ENCODE data around the gene NMB.
"Not testable (repeated sequence)": the region's sequence is repeated elsewhere in the genome, so short reads cannot be mapped to it uniquely, and the experiment has no call there.

The NMB gene

GRCh38 chr15:84653910-84654688 lies 3.9 kb downstream of the NMB start, which contains the start of gene WDR73:
TSS of gene WDR73 (minus strand) at chr15:84654283. CDS start at chr15:84654274, 9 bp downstream.
- peak; percentile 86 for DNase-seq (ENCODE audit: insufficient read length)
- peak; percentile 93 for FAIRE-seq

GRCh38 chr15:84653584-84653909 lies 4.5 kb downstream of the NMB start:
- FAIRE-seq (no peak), DNase-seq (ENCODE audit: insufficient read length) (no peak)
- TF ChIP-seq TAF1 (IDR thresholded peaks at IDR 0.05; ENCODE audit: borderline replicate concordance, low read depth, low read length), result no peak

More at GRCh38 chr15:84653910-84654688, 3.9 kb downstream of the NMB start, which contains the start of gene WDR73:
- peak; percentile 74 for TF ChIP-seq POLR2AphosphoS5 (IDR thresholded peaks at IDR 0.05; ENCODE audit: low read depth, low read length)
- no peak for TF ChIP-seq TAF1 (IDR thresholded peaks at IDR 0.05; ENCODE audit: borderline replicate concordance, low read depth, low read length)
- TF ChIP-seq POLR2A (IDR thresholded peaks at IDR 0.05; ENCODE audit: low read depth, low read length), result peak; percentile 64; the same call in 1 of the 2 replicates

- TF ChIP-seq TAF1 (IDR thresholded peaks at IDR 0.05; ENCODE audit: borderline replicate concordance, low read depth, low read length) (no peak), POLR2AphosphoS5 (IDR thresholded peaks at IDR 0.05; ENCODE audit: low read depth, low read length) (no peak), POLR2A (IDR thresholded peaks at IDR 0.05; ENCODE audit: low read depth, low read length) (no peak)
- no peak for DNase-seq (ENCODE audit: insufficient read length)
- no peak for FAIRE-seq
These were observed 8.3 kb downstream of the NMB start for GRCh38 chr15:84649706-84650105.

GRCh38 chr15:84648539-84648938 lies 9.5 kb downstream of the NMB start:
- FAIRE-seq, result no peak
- DNase-seq (ENCODE audit: insufficient read length), result no peak
- TF ChIP-seq POLR2AphosphoS5 (IDR thresholded peaks at IDR 0.05; ENCODE audit: low read depth, low read length) (no peak), TAF1 (IDR thresholded peaks at IDR 0.05; ENCODE audit: borderline replicate concordance, low read depth, low read length) (no peak), POLR2A (IDR thresholded peaks at IDR 0.05; ENCODE audit: low read depth, low read length) (no peak)

- DNase-seq (ENCODE audit: insufficient read length), result no peak
- TF ChIP-seq POLR2AphosphoS5 (IDR thresholded peaks at IDR 0.05; ENCODE audit: low read depth, low read length), result no peak
- no peak for TF ChIP-seq POLR2A (IDR thresholded peaks at IDR 0.05; ENCODE audit: low read depth, low read length)
- TF ChIP-seq TAF1 (IDR thresholded peaks at IDR 0.05; ENCODE audit: borderline replicate concordance, low read depth, low read length), result no peak
- FAIRE-seq, result no peak
These were observed 10.3 kb downstream of the NMB start for GRCh38 chr15:84647726-84648125.

GRCh38 chr15:84645997-84646396 lies 12.0 kb downstream of the NMB start:
- no peak for FAIRE-seq

GRCh38 chr15:84645496-84645895 lies 12.5 kb downstream of the NMB start:
- DNase-seq (ENCODE audit: insufficient read length) (no peak), FAIRE-seq (no peak)
- TF ChIP-seq POLR2AphosphoS5 (IDR thresholded peaks at IDR 0.05; ENCODE audit: low read depth, low read length), result no peak
- TF ChIP-seq TAF1 (IDR thresholded peaks at IDR 0.05; ENCODE audit: borderline replicate concordance, low read depth, low read length), result no peak
- TF ChIP-seq POLR2A (IDR thresholded peaks at IDR 0.05; ENCODE audit: low read depth, low read length), result no peak

More at GRCh38 chr15:84645997-84646396, 12.0 kb downstream of the NMB start:
- no peak for TF ChIP-seq POLR2A (IDR thresholded peaks at IDR 0.05; ENCODE audit: low read depth, low read length)
- DNase-seq (ENCODE audit: insufficient read length), result no peak

GRCh38 chr15:84643838-84644237 lies 14.2 kb downstream of the NMB start:
- no peak for DNase-seq (ENCODE audit: insufficient read length)
- TF ChIP-seq POLR2AphosphoS5 (IDR thresholded peaks at IDR 0.05; ENCODE audit: low read depth, low read length) (no peak), TAF1 (IDR thresholded peaks at IDR 0.05; ENCODE audit: borderline replicate concordance, low read depth, low read length) (no peak)
- FAIRE-seq, result no peak

GRCh38 chr15:84642640-84643039 lies 15.4 kb downstream of the NMB start:
- DNase-seq (ENCODE audit: insufficient read length); FAIRE-seq: not testable (repeated sequence)

- not testable (repeated sequence) for DNase-seq (ENCODE audit: insufficient read length); FAIRE-seq
These were observed 16.1 kb downstream of the NMB start for GRCh38 chr15:84641871-84642270.

GRCh38 chr15:84638103-84638502 lies 19.9 kb downstream of the NMB start:
- TF ChIP-seq POLR2A (IDR thresholded peaks at IDR 0.05; ENCODE audit: low read depth, low read length) (no peak), TAF1 (IDR thresholded peaks at IDR 0.05; ENCODE audit: borderline replicate concordance, low read depth, low read length) (no peak), POLR2AphosphoS5 (IDR thresholded peaks at IDR 0.05; ENCODE audit: low read depth, low read length) (no peak)
- FAIRE-seq (no peak), DNase-seq (ENCODE audit: insufficient read length) (no peak)

- peak; percentile 67 for FAIRE-seq
These were observed 23.7 kb downstream of the NMB start for GRCh38 chr15:84634228-84634837.

More at GRCh38 chr15:84634228-84634837, 23.7 kb downstream of the NMB start:
- DNase-seq (ENCODE audit: insufficient read length), result no peak
- no peak for TF ChIP-seq TAF1 (IDR thresholded peaks at IDR 0.05; ENCODE audit: borderline replicate concordance, low read depth, low read length)
- no peak for TF ChIP-seq POLR2A (IDR thresholded peaks at IDR 0.05; ENCODE audit: low read depth, low read length)
- TF ChIP-seq POLR2AphosphoS5 (IDR thresholded peaks at IDR 0.05; ENCODE audit: low read depth, low read length), result no peak
